GM19193 (cell line): ENCODE results near the gene AJM1.

Experiments
- POLR2A ChIP-seq: IDR thresholded peaks from 4 replicates; pipeline ENCODE4 v1.6.1; 2011; ENCODE audit not compliant: insufficient read depth, insufficient read length; ENCODE audit errors: extremely low read depth

The AJM1 gene

DNA sequence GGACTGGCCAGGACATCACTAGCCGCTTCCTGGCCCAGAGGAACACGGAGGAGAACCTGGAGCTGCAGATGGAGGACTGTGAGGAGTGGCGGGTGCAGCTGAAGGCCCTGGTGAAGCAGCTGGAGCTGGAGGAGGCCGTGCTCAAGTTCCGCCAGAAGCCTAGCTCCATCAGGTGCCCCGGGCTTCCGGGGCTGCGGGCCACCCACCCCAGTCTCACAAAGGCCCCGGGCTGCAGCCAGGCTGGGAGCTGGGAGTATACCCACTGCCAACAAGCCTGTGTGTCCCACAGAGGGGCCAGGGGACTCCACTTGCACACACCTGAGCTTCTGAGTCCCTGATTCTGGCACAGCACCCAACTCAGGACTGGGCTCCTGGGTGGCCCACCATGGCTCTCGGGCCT is 36.2 kb upstream of the AJM1 start:
- no peak for TF ChIP-seq POLR2A

DNA sequence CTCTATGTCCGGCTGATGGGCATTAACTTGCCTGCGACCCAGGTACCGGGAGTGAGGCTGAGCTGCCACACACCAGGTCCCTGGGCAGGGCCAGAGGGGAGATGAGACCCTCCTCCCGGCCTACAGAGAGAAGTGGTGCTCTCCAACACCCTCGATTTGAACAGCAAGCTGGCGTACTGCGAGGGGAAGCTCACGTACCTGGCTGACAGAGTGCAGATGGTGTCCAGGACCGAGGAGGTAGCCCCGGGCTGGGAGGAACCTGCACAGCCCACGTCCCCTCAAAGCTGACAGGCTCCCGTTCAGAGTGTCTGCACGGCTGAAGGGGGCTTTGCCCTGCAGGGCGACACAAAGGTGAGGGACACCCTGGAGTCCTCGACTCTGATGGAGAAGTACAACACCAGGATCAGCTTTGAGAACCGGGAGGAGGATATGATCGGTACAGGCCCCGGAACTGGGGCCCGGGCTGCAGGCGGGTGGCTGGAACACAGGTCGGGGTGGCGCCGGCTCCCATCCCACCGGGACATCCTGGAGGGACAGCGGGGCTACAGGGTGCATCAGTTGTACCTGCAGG is 35.6 kb upstream of the AJM1 start:
- no peak for TF ChIP-seq POLR2A

- peak; percentile 91 for TF ChIP-seq POLR2A
Observed at GRCh38 chr9:136807281-136808074, 34.8 kb upstream of the AJM1 start, which contains the start of gene RABL6. Gene RABL6 (plus strand): TSS chr9:136807948. CDS start chr9:136808197, 249 bp downstream.

DNA sequence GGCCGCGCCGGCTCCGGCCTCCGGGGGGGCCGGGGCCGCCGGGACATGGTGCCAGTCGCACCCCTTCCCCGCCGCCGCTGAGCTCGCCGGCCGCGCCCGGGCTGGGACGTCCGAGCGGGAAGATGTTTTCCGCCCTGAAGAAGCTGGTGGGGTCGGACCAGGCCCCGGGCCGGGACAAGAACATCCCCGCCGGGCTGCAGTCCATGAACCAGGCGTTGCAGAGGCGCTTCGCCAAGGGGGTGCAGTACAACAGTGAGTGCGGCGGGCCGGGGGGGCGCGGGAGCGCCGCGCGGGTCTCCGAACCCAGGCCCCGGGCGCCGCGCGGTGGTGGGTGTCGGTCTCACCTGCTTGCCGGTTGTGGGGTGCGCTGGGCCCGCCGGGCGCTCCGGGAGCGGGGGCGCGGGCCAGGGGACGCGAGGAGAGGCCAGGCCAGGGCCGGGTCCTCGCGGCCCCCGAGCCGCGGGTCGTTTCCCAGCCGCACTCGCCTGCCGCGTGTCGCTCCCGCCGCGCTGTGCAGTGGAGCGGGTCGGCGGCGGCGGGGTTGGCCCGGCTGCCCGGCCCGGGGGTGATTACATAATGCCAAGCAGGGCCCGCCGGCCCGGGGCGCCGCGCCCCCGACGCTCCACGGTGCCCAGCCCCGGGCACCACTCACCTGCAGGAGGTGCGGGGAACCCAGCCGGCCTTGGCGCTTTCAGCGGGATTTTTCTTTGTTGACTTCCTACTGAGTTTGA is 34.0 kb upstream of the AJM1 start:
- TF ChIP-seq POLR2A = no peak

DNA sequence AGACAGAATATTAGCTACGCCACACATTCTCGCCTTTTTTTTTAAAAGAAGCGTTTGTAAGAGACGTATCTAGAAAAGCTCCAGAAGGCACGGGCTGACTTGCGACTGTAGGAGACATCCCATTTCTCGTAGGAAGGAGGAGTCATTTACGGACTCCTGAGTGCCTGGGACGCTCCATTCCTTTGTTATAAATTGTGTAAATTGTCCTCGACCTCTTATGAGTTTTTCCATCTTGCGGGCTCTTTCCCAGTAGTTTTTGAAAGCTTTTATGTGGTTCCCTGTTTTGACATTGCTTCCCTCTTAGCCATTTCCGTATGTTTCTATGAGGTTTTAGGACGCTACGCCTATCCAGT is 33.5 kb upstream of the AJM1 start:
- no peak for TF ChIP-seq POLR2A

GRCh38 chr9:136814725-136815421 is 27.4 kb upstream of the AJM1 start:
- no peak for TF ChIP-seq POLR2A

- no peak for TF ChIP-seq POLR2A
Observed at GRCh38 chr9:136815422-136815782, 26.9 kb upstream of the AJM1 start.

DNA sequence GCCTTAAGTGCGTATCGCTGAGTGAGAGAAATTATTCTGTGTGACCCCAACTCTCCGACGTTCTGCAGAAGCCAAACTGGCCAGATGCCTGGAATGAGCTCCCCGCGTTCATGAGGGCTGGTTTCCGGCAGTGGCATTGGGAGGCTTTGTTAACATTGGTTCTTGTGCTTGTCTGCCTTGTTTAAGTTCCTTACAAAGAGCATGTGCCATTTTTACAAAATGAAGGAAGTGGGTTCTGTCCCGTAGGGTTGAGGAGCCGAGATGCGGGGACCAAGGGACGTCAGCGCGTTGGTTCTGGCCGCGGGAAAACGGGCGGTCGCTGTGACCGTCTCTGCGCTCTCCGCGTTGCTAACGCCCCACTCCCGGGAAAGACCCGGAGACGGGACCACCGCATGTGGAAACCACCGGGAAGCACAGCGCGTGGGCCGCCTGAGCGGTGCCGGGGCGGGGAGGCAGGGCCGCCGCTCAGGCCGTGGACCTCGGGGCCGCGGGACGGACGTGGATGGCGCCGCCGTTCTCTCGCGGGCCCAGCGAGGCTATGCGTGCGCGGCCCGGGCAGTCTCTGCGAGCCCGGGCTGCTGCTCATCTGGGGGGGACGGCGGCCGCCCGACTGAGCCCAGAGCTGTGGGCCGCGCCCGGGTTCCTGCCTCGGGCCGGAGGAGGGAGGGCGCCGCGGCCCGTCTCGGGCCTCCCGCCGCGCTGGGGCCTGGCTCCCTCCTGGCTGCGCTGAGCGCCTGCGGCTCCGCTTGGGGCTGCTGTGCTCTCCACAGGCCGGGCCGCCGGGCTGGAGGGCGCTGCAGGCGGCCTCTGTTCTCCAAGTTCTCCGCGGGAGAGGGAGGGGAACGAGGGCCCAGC is 21.1 kb upstream of the AJM1 start:
- TF ChIP-seq POLR2A = no peak

GRCh38 chr9:136821826-136822544 is 20.3 kb upstream of the AJM1 start:
- no peak for TF ChIP-seq POLR2A

DNA sequence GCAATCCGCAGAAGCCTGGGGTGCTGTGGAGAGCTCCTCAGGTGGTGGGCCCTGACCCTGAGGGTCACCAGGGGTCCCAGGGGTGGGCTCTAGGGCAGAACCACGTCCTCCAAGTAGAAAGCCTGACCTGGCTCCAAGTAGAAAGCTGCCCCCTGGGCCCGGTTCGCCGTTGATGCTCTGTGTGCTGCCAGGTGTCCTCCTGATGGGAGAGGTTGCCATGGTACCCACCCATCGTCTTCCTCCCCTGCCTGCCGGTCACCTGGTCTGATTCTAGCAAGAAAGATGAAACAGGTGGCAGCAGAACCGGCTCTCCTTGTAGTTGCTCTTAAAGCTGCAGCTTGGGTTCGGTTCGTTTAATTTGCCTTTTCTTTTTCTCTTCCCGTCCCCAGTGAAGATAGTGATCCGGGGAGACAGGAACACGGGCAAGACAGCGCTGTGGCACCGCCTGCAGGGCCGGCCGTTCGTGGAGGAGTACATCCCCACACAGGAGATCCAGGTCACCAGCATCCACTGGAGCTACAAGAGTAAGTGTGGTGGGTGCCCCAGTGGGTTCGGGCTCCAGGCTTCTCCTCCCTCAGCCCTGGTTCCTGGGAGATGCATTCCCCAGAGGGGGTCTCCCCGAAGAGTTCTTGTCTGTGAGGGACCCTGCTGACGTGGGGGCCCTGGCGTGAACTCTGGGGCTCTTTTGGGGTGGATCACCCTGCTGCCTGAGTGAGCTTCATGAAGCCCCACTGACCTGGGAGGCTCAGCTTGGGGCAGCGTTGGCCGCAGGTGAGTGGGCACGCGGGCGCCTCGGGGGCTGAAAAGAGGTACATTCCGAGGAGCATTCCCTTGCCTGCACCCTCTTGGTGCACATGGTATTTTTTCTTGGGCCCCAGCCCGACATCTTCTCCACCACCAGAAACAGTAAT is 18.9 kb upstream of the AJM1 start:
- TF ChIP-seq POLR2A = no peak

GRCh38 chr9:136824496-136825225 is 17.6 kb upstream of the AJM1 start:
- no peak for TF ChIP-seq POLR2A
